Right atrium auricular region (tissue), 2 donors: Measurements from ENCODE around the gene ARMC7. TPM values are rescaled to one million over a fixed set of nuclear protein-coding genes. Genes with fewer than 3 reads are reported as not detected.
"Not testable (repeated sequence)": the region's sequence is repeated elsewhere in the genome, so short reads cannot be mapped to it uniquely, and the experiment has no call there.

ENCODE experiments used
- DNase-seq: peaks from one replicate; pipeline ENCODE4 v3.0.0-alpha.2; 2019; ENCODE audit warnings: low spot score
- H3K27ac ChIP-seq, 2 donors: fragments of 200-600 bp; sonication (generic); 1 replicate in 1 of 2; 2 replicates in 1 of 2; pipeline ENCODE4 v1.5.1; 2016 to 2019
- H3K27me3 ChIP-seq, 2 donors: fragments of 200-600 bp; sonication (generic); one replicate each; pipeline versions ENCODE4 v1.5.1 to v1.6.0; 2017 to 2019
- H3K36me3 ChIP-seq: fragments of 200-600 bp; sonication (generic); one replicate; pipeline ENCODE4 v1.5.1; 2016
- H3K4me1 ChIP-seq, 2 donors: fragments of 200-600 bp; sonication (generic); one replicate each; pipeline versions ENCODE4 v1.5.1 to v1.6.0; 2017 to 2019
- H3K4me3 ChIP-seq, 2 donors: fragments of 200-600 bp; sonication (generic); 1 replicate in 1 of 2; 2 replicates in 1 of 2; pipeline ENCODE4 v1.5.1; 2017 to 2019; ENCODE audit warnings: mild to moderate bottlenecking in 1 of 2, moderate library complexity in 1 of 2
- H3K9me3 ChIP-seq, 2 donors: fragments of 200-600 bp; sonication (generic); one replicate each; pipeline ENCODE4 v1.5.1; 2019
- total RNA-seq, 2 donors: library from RNA; depleted of rRNA; stranded (reverse); fragments of >200 nt; gene quantifications; one replicate each; pipeline ENCODE4 v1.1.0, GENCODE V29; 2016
- TF ChIP-seq, protein P1 (sequence below), 2 donors: fragments of 200-600 bp; sonication (generic); IDR thresholded peaks; one replicate each; pipeline ENCODE4 v1.5.1; 2019; ENCODE audit warnings: antibody characterized with exemption in 2 of 2

ARMC7 gene
- total RNA-seq, 2 donors from 2014 or later: 4.9 to 9.5 TPM

DNA sequence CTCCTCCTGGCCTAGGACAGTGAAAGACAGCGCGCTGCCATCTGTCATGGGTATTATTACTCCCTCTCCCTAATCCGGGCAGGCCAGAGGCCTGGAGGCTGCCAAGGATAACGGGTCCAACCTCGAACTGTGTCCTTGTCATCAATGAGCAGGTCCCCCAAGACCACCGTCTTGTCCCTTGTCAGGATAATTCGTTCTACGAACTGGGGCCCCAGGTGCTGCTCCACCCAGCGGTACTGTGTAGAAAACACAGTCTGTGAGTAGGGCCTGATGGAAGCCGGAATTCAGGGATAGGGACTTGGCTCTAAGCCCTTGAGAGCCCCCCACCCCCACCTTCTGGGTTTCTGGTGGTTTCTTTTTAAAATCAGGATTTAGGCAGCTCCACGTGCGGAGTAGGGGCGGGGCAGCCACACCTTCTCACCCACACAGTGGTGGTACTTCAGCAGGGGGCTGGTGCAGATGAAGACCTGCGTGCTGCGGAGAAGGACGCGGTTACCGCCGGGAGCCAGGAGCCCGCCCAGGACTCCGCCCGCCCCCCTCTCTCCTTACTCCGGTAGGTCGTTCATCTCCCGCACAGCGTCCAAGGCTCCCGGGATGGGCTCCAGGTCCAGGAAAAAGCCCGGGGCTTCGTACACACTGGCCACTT is 21.0 kb downstream of the ARMC7 start:
- Histone ChIP-seq H3K4me3 (peak overlapping the region; percentile 68 to 82), H3K36me3 (peaks cover 8% of the 10 kb centered on the region), H3K9me3 (no peaks in the 10 kb centered on the region), H3K4me1 (peaks cover 0 to 14% of the 10 kb centered on the region in 2 donors), H3K27ac (peak overlapping the region; percentile 85 to 93), H3K27me3 (no peaks in the 10 kb centered on the region)
- DNase-seq: no peak
- TF ChIP-seq, protein P1, sequence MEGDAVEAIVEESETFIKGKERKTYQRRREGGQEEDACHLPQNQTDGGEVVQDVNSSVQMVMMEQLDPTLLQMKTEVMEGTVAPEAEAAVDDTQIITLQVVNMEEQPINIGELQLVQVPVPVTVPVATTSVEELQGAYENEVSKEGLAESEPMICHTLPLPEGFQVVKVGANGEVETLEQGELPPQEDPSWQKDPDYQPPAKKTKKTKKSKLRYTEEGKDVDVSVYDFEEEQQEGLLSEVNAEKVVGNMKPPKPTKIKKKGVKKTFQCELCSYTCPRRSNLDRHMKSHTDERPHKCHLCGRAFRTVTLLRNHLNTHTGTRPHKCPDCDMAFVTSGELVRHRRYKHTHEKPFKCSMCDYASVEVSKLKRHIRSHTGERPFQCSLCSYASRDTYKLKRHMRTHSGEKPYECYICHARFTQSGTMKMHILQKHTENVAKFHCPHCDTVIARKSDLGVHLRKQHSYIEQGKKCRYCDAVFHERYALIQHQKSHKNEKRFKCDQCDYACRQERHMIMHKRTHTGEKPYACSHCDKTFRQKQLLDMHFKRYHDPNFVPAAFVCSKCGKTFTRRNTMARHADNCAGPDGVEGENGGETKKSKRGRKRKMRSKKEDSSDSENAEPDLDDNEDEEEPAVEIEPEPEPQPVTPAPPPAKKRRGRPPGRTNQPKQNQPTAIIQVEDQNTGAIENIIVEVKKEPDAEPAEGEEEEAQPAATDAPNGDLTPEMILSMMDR (IDR thresholded peaks at IDR 0.05): peak in 1 of 2 donors; percentile 23

DNA sequence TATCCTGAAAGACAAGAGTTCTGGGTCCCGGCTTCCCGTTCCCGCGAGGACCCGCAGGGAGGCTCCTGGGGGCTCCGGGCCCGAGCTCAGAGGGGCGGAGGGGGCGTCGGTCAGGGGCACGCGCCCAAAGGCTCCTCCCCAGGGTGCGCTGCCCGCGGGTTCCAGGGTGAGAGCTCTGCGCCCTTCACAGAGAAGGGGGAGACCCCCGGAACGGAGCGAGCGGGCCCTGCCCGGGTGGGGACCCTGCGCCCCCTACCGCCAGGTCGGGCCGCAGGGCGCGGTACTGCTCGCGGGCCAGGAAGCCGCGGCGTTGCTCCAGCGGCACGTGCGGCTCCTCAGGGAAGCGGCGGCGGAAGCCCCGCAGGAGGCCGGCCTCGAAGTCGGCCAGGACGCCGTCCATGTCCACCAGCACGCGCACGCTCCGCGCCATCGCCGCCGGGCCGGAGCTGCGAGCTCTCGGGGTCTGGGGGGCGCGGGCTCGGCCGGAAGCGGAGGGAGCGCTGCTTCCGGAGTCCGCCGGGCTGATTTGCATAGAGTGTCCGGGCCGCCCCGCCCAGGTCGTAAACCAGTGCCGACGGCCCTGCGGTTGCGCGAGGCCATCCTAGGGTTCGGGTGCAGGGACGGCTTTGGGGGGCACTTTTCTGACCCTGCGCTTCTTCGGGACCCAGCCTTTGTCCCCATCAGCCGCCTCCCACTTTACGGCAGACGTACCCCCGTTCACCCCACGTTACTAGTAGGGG is 21.7 kb downstream of the ARMC7 start, which contains the start of gene NT5C:
TSS of gene NT5C (minus strand) at position 465 of the 740 bp plus-strand sequence. CDS start at position 430, 35 bp downstream.
- H3K4me1 ChIP-seq: peaks cover 0 to 14% of the 10 kb centered on the region in 2 donors
- peaks cover 8% of the 10 kb centered on the region for H3K36me3 ChIP-seq
- peak within 1 kb of the TSS; percentile 85 to 93 for H3K27ac ChIP-seq
- peak; percentile 80 for DNase-seq
- H3K4me3 ChIP-seq: peak within 1 kb of the TSS; percentile 68 to 82
- TF ChIP-seq, protein P1 (IDR thresholded peaks at IDR 0.05): peak; percentile 76 to 90
- H3K9me3 ChIP-seq: no peaks in the 10 kb centered on the region
- H3K27me3 ChIP-seq: no peaks in the 10 kb centered on the region

DNA sequence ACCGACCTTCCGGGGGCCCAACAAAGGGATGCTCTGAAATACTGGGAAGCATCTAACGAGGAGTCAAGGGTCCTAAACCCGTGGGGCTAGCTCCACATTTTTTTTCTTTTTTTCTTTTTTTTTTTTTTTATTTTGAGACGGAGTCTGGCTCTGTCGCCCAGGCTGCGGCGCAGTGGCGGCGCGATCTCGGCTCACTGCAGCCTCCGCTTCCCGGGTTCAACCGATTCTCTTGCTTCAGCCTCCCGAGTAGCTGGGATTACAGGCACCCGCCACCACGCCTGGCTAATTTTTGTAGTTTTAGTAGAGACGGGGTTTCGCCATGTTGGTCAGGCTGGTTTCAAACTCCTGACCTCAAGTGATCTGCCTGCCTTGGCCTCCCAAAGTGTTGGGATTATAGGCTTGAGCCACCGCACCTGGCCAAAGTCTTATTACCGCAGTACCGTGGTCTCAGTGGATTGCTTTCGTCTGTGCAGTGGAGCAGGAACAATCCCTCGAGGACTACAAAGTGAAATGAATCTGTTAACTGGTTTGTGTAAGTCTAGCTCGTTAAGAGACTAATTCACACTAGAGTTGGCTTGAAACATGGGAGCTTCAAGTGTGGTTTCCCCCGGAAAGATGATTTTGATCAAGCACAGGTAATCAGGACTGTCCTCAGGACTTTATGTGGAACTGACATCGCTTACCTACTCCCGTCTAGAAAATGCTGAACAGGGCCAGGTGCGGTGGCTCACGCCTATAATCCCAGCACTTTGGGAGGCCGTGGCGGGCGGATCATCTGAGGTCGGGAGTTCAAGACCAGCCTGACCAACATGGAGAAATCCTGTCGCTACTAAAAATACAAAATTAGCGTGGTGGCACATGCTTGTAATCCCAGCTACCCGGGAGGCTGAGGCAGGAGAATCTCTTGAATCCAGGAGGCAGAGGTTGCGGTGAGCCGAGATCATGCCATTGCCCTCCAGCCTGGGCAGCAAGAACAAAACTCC is 22.5 kb downstream of the ARMC7 start:
- Histone ChIP-seq H3K4me1 (peaks cover 0 to 14% of the 10 kb centered on the region in 2 donors), H3K27ac (peak overlapping the region; percentile 85 to 93), H3K4me3 (peak overlapping the region; percentile 68 to 82)
- not testable (repeated sequence) for DNase-seq, H3K9me3 ChIP-seq, H3K36me3 ChIP-seq, H3K27me3 ChIP-seq

DNA sequence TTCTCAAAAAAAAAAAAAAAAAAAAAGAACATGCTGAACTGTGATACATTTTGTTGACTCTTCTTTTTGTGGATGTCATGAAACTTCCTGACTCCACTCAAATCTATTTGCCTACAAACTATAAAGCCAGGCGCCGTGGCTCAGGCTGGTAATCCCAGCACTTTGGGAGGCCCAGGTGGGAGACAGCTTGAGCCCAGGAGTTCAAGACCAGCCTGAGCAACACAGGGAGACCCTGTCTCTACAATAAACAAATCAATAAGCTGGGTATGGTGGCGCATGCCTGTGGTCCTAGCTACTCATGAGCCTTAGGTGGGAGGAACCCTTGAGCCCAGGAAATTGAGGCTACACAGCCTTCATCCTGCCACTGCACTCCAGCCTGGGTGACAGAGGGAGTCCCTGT is 23.2 kb downstream of the ARMC7 start:
- Histone ChIP-seq H3K27ac (no peak overlapping the region), H3K4me3 (no peak overlapping the region), H3K27me3 (no peaks in the 10 kb centered on the region), H3K36me3 (peaks cover 8% of the 10 kb centered on the region), H3K4me1 (peaks cover 0 to 14% of the 10 kb centered on the region in 2 donors), H3K9me3 (no peaks in the 10 kb centered on the region)
- TF ChIP-seq, protein P1 (IDR thresholded peaks at IDR 0.05): no peak
- DNase-seq: no peak

DNA sequence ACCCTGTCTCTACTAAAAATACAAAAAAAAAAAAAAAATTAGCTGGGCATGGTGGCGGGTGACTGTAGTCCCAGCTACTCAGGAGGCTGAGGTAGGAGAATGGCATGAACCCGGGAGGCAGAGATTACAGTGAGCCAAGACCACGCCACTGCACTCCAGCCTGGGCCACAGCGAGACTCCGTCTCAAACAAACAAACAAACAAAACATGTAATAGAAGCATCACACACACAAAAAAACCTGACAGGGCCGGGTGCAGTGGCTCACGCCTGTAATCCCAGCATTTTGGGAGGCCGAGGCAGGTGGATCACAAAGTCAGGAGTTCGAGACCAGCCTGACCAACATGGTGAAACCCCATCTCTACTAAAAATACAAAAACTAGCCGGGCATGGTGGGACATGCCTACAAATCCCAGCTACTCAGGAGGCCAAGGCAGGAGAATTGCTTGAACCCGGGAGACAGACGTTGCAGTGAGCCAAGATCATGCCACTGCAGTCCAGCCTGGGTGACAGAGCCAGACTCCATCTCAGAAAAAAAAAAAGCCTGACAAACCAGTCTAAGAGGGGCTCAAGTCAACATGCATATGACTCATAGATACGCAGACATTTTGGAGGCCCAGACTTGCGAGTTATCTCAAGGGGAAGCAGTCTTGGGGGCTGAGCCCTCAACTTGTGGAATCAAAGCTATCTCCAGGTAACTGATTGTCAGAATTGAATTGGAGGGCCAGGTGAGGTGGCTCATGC is 24.0 kb downstream of the ARMC7 start:
- not testable (repeated sequence) for H3K4me3 ChIP-seq, H3K9me3 ChIP-seq, H3K27ac ChIP-seq, DNase-seq, H3K27me3 ChIP-seq, H3K36me3 ChIP-seq
- H3K4me1 ChIP-seq: peaks cover 0 to 14% of the 10 kb centered on the region in 2 donors

DNA sequence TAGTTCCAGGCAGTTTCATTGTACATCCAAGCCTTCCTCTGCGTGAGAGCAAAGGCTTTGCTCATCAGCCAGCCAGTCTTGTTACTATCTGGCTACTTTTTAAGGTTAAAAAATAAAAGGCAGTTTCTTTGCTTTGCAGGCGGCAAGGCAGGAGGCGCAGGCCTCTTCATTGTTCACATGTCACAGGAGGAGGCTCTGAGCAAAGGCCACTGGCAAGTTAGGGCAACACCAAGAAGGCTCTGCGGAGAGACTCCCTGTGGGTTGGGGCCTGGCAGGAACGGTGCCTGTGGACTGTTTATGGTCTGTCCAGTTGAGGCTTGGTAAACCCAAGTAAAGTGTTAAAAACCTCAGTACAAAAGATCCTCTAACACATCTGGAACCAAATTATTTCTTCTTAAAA is 25.7 kb downstream of the ARMC7 start:
- no peak for DNase-seq
- no peaks in the 10 kb centered on the region for H3K27me3 ChIP-seq
- no peak overlapping the region for H3K27ac ChIP-seq
- peaks cover 0 to 8% of the 10 kb centered on the region in 2 donors for H3K4me1 ChIP-seq
- TF ChIP-seq, protein P1 (IDR thresholded peaks at IDR 0.05): no peak
- no peak overlapping the region for H3K4me3 ChIP-seq
- H3K36me3 ChIP-seq: no peaks in the 10 kb centered on the region
- H3K9me3 ChIP-seq: no peaks in the 10 kb centered on the region
